Duodenal mucosa (tissue), 2 donors: ENCODE measurements around the gene ABCE1.

ENCODE experiments used
- H3K27ac ChIP-seq: one replicate; pipeline ENCODE4 v1.7.0; 2013; ENCODE audit warnings: low read depth, low read length
- H3K27me3 ChIP-seq, 2 donors: one replicate each; pipeline ENCODE4 v1.7.0; 2013; ENCODE audit warnings: low read length in 2 of 2, control low read depth in 1 of 2; ENCODE audit not compliant: insufficient read depth in 2 of 2, control insufficient read depth in 1 of 2
- H3K36me3 ChIP-seq, 2 donors: one replicate each; pipeline ENCODE4 v1.7.0; 2013; ENCODE audit warnings: low read length in 2 of 2, control low read depth in 1 of 2; ENCODE audit not compliant: insufficient read depth in 2 of 2, control insufficient read depth in 1 of 2
- H3K4me1 ChIP-seq, 2 donors: one replicate each; pipeline ENCODE4 v1.7.0; 2013; ENCODE audit warnings: low read length in 2 of 2, control low read depth in 1 of 2; ENCODE audit not compliant: insufficient read depth in 2 of 2, control insufficient read depth in 1 of 2
- H3K4me3 ChIP-seq, 2 donors: one replicate each; pipeline ENCODE4 v1.7.0; 2013; ENCODE audit warnings: low read length in 2 of 2, low read depth in 1 of 2
- H3K9ac ChIP-seq, 2 donors: one replicate each; pipeline ENCODE4 v1.7.0; 2013; ENCODE audit warnings: low read length in 2 of 2, low read depth in 1 of 2
- H3K9me3 ChIP-seq, 2 donors: one replicate each; pipeline ENCODE4 v1.7.0; 2013; ENCODE audit warnings: low read length in 2 of 2, control low read depth in 1 of 2; ENCODE audit not compliant: control insufficient read depth in 1 of 2

The ABCE1 gene

GRCh38 chr4:145101091-145101490, 3.0 kb downstream of the ABCE1 start:
- no peaks in the 10 kb centered on the region for H3K9me3 ChIP-seq
- peaks cover 5 to 7% of the 10 kb centered on the region in 2 donors for H3K36me3 ChIP-seq
- no peak overlapping the region for H3K4me3 ChIP-seq
- H3K27ac ChIP-seq = no peak overlapping the region
- no peak overlapping the region for H3K9ac ChIP-seq
- peaks cover 15 to 32% of the 10 kb centered on the region in 2 donors for H3K4me1 ChIP-seq
- H3K27me3 ChIP-seq = no peaks in the 10 kb centered on the region

GRCh38 chr4:145102619-145103018, 4.5 kb downstream of the ABCE1 start:
- no peaks in the 10 kb centered on the region for H3K9me3 ChIP-seq
- no peak overlapping the region for H3K9ac ChIP-seq
- no peaks in the 10 kb centered on the region for H3K27me3 ChIP-seq
- peaks cover 5 to 13% of the 10 kb centered on the region in 2 donors for H3K36me3 ChIP-seq
- no peak overlapping the region for H3K27ac ChIP-seq
- peaks cover 8 to 23% of the 10 kb centered on the region in 2 donors for H3K4me1 ChIP-seq
- no peak overlapping the region for H3K4me3 ChIP-seq

- H3K4me3 ChIP-seq = no peak overlapping the region
- no peak overlapping the region for H3K9ac ChIP-seq
- H3K27ac ChIP-seq = no peak overlapping the region
- H3K9me3 ChIP-seq = no peaks in the 10 kb centered on the region
- H3K4me1 ChIP-seq = peaks cover 8 to 23% of the 10 kb centered on the region in 2 donors
- H3K27me3 ChIP-seq = no peaks in the 10 kb centered on the region
- peaks cover 10 to 20% of the 10 kb centered on the region in 2 donors for H3K36me3 ChIP-seq
These were observed 5.4 kb downstream of the ABCE1 start for GRCh38 chr4:145103496-145103895.

GRCh38 chr4:145107126-145107525, 9.0 kb downstream of the ABCE1 start:
- H3K27me3 ChIP-seq = no peaks in the 10 kb centered on the region
- H3K36me3 ChIP-seq = peaks cover 27 to 48% of the 10 kb centered on the region in 2 donors
- no peak overlapping the region for H3K4me3 ChIP-seq
- no peaks in the 10 kb centered on the region for H3K9me3 ChIP-seq
- no peak overlapping the region for H3K27ac ChIP-seq
- no peaks in the 10 kb centered on the region for H3K4me1 ChIP-seq
- H3K9ac ChIP-seq = no peak overlapping the region

GRCh38 chr4:145108128-145108527, 10.0 kb downstream of the ABCE1 start:
- H3K9me3 ChIP-seq = no peaks in the 10 kb centered on the region
- peaks cover 37 to 57% of the 10 kb centered on the region in 2 donors for H3K36me3 ChIP-seq
- no peaks in the 10 kb centered on the region for H3K4me1 ChIP-seq
- H3K4me3 ChIP-seq = no peak overlapping the region
- no peak overlapping the region for H3K27ac ChIP-seq
- no peaks in the 10 kb centered on the region for H3K27me3 ChIP-seq
- no peak overlapping the region for H3K9ac ChIP-seq

- H3K9me3 ChIP-seq = no peaks in the 10 kb centered on the region
- H3K9ac ChIP-seq = no peak overlapping the region
- no peaks in the 10 kb centered on the region for H3K27me3 ChIP-seq
- H3K27ac ChIP-seq = no peak overlapping the region
- H3K36me3 ChIP-seq = peaks cover 22 to 57% of the 10 kb centered on the region in 2 donors
- no peaks in the 10 kb centered on the region for H3K4me1 ChIP-seq
- H3K4me3 ChIP-seq = no peak overlapping the region
These were observed 27.3 kb downstream of the ABCE1 start for GRCh38 chr4:145125396-145125795.

- Histone ChIP-seq H3K4me1 (peaks cover 0 to 6% of the 10 kb centered on the region in 2 donors), H3K9me3 (no peaks in the 10 kb centered on the region), H3K27me3 (no peaks in the 10 kb centered on the region), H3K27ac (no peak overlapping the region), H3K4me3 (no peak overlapping the region), H3K36me3 (peaks cover 15 to 25% of the 10 kb centered on the region in 2 donors), H3K9ac (no peak overlapping the region)
These were observed 32.0 kb downstream of the ABCE1 start for GRCh38 chr4:145130130-145130529.

- Histone ChIP-seq H3K27ac (no peak overlapping the region), H3K36me3 (peaks cover 9 to 22% of the 10 kb centered on the region in 2 donors), H3K4me3 (no peak overlapping the region)
These were observed 32.8 kb downstream of the ABCE1 start for GRCh38 chr4:145130788-145131399.

GRCh38 chr4:145131848-145132247, 33.7 kb downstream of the ABCE1 start:
- Histone ChIP-seq H3K9ac (no peak overlapping the region), H3K4me3 (no peak overlapping the region), H3K27ac (no peak overlapping the region), H3K9me3 (no peaks in the 10 kb centered on the region), H3K4me1 (peaks cover 0 to 6% of the 10 kb centered on the region in 2 donors), H3K27me3 (no peaks in the 10 kb centered on the region), H3K36me3 (peaks cover 4 to 13% of the 10 kb centered on the region in 2 donors)

More at GRCh38 chr4:145130788-145131399, 32.8 kb downstream of the ABCE1 start:
- Histone ChIP-seq H3K4me1 (peaks cover 0 to 6% of the 10 kb centered on the region in 2 donors), H3K9me3 (no peaks in the 10 kb centered on the region), H3K9ac (no peak overlapping the region), H3K27me3 (no peaks in the 10 kb centered on the region)

GRCh38 chr4:145132511-145133098, 34.5 kb downstream of the ABCE1 start:
- Histone ChIP-seq H3K36me3 (peaks cover 4 to 8% of the 10 kb centered on the region in 2 donors), H3K9ac (no peak overlapping the region), H3K27me3 (no peaks in the 10 kb centered on the region), H3K27ac (no peak overlapping the region), H3K4me1 (peaks cover 0 to 6% of the 10 kb centered on the region in 2 donors), H3K4me3 (no peak overlapping the region), H3K9me3 (no peaks in the 10 kb centered on the region)
